ENCODE measurements around the gene DYNLT2. TPM values are rescaled to one million over a fixed set of nuclear protein-coding genes. Genes with fewer than 3 reads are reported as not detected.

DYNLT2 gene
- total RNA-seq, 1 donor from 2014 or later = 0.62 TPM

- no peaks in the 10 kb centered on the region for H3K9me3 Mint-ChIP-seq (ENCODE audit: unreplicated experiment)
- H3K36me3 Mint-ChIP-seq (ENCODE audit: low read depth, unreplicated experiment) = peaks cover 45% of the 10 kb centered on the region
- H3K27me3 Mint-ChIP-seq (ENCODE audit: unreplicated experiment) = no peaks in the 10 kb centered on the region
- no peak for DNase-seq (ENCODE audit: low spot score)
- peaks cover 6% of the 10 kb centered on the region for H3K4me1 Mint-ChIP-seq (ENCODE audit: unreplicated experiment)
- H3K4me3 Mint-ChIP-seq (ENCODE audit: unreplicated experiment) = no peak overlapping the region
- no peak overlapping the region for H3K27ac Mint-ChIP-seq (ENCODE audit: unreplicated experiment)
- TF ChIP-seq, protein P1, sequence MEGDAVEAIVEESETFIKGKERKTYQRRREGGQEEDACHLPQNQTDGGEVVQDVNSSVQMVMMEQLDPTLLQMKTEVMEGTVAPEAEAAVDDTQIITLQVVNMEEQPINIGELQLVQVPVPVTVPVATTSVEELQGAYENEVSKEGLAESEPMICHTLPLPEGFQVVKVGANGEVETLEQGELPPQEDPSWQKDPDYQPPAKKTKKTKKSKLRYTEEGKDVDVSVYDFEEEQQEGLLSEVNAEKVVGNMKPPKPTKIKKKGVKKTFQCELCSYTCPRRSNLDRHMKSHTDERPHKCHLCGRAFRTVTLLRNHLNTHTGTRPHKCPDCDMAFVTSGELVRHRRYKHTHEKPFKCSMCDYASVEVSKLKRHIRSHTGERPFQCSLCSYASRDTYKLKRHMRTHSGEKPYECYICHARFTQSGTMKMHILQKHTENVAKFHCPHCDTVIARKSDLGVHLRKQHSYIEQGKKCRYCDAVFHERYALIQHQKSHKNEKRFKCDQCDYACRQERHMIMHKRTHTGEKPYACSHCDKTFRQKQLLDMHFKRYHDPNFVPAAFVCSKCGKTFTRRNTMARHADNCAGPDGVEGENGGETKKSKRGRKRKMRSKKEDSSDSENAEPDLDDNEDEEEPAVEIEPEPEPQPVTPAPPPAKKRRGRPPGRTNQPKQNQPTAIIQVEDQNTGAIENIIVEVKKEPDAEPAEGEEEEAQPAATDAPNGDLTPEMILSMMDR (IDR thresholded peaks at IDR 0.05; ENCODE audit: unreplicated experiment) = no peak
Observed at GRCh38 chr6:169763308-169763707, 11.9 kb upstream of the DYNLT2 start.

- H3K27me3 Mint-ChIP-seq (ENCODE audit: unreplicated experiment) = peaks cover 2% of the 10 kb centered on the region
- peaks cover 25% of the 10 kb centered on the region for H3K36me3 Mint-ChIP-seq (ENCODE audit: low read depth, unreplicated experiment)
- H3K9me3 Mint-ChIP-seq (ENCODE audit: unreplicated experiment) = no peaks in the 10 kb centered on the region
- DNase-seq (ENCODE audit: low spot score) = no peak
- no peak overlapping the region for H3K27ac Mint-ChIP-seq (ENCODE audit: unreplicated experiment)
- no peak overlapping the region for H3K4me3 Mint-ChIP-seq (ENCODE audit: unreplicated experiment)
- H3K4me1 Mint-ChIP-seq (ENCODE audit: unreplicated experiment) = peaks cover 16% of the 10 kb centered on the region
- TF ChIP-seq, protein P1 (IDR thresholded peaks at IDR 0.05; ENCODE audit: unreplicated experiment) = no peak
Observed at GRCh38 chr6:169755162-169755561, 3.8 kb upstream of the DYNLT2 start.

DNA sequence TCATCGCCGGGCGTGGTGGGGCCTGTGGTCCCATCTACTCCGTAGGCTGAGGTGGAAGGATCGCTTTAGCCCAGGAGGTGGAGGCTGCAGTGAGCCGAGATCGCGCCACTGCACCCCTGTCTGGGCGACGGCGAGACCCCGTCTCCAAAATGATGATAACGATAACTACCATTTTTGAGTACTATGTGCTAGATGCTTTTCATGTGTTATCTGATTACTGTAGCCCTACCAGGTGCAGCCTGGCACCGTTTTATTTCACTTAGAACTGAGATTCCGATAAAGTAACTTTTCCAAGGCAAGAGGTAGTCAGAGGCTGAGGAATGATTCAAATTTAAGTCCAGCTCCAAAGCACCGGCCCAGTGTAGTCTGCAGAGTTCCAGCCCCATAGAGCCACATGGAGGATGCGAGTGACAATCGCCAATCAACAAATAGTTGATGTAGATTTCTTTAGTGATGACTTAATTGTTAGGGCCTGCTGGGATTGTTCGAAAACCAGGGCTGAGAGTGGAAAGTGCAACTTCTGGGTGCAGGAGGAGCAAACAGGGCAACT, 777 bp upstream of the DYNLT2 start:
- peak overlapping the region; percentile 84 for H3K27ac Mint-ChIP-seq (ENCODE audit: unreplicated experiment)

GRCh38 chr6:169746556-169746955, 4.8 kb downstream of the DYNLT2 start:
- Mint-ChIP-seq H3K36me3 (ENCODE audit: low read depth, unreplicated experiment) (no peaks in the 10 kb centered on the region), H3K27ac (ENCODE audit: unreplicated experiment) (no peak overlapping the region), H3K4me3 (ENCODE audit: unreplicated experiment) (no peak overlapping the region), H3K9me3 (ENCODE audit: unreplicated experiment) (no peaks in the 10 kb centered on the region), H3K4me1 (ENCODE audit: unreplicated experiment) (peaks cover 3% of the 10 kb centered on the region), H3K27me3 (ENCODE audit: unreplicated experiment) (peaks cover 4% of the 10 kb centered on the region)
- TF ChIP-seq, protein P1 (IDR thresholded peaks at IDR 0.05; ENCODE audit: unreplicated experiment) = no peak
- DNase-seq (ENCODE audit: low spot score) = no peak

More for the DNA sequence above, 777 bp upstream of the DYNLT2 start:
- Mint-ChIP-seq H3K4me3 (ENCODE audit: unreplicated experiment) (peak overlapping the region; percentile 90), H3K27me3 (ENCODE audit: unreplicated experiment) (peaks cover 2% of the 10 kb centered on the region), H3K36me3 (ENCODE audit: low read depth, unreplicated experiment) (peaks cover 5% of the 10 kb centered on the region), H3K9me3 (ENCODE audit: unreplicated experiment) (no peaks in the 10 kb centered on the region), H3K4me1 (ENCODE audit: unreplicated experiment) (peaks cover 17% of the 10 kb centered on the region)
- TF ChIP-seq, protein P1 (IDR thresholded peaks at IDR 0.05; ENCODE audit: unreplicated experiment) = no peak
- no peak for DNase-seq (ENCODE audit: low spot score)

GRCh38 chr6:169745405-169745804, 6.0 kb downstream of the DYNLT2 start:
- Mint-ChIP-seq H3K27me3 (ENCODE audit: unreplicated experiment) (peaks cover 2% of the 10 kb centered on the region), H3K9me3 (ENCODE audit: unreplicated experiment) (no peaks in the 10 kb centered on the region), H3K4me1 (ENCODE audit: unreplicated experiment) (peaks cover 3% of the 10 kb centered on the region), H3K4me3 (ENCODE audit: unreplicated experiment) (no peak overlapping the region), H3K36me3 (ENCODE audit: low read depth, unreplicated experiment) (no peaks in the 10 kb centered on the region), H3K27ac (ENCODE audit: unreplicated experiment) (no peak overlapping the region)
- DNase-seq (ENCODE audit: low spot score) = no peak
- TF ChIP-seq, protein P1 (IDR thresholded peaks at IDR 0.05; ENCODE audit: unreplicated experiment) = no peak
